HEK293 (cell line): ENCODE data around the gene RPL36A.

Experiments used
- TCF7L2 ChIP-seq: IDR thresholded peaks from 2 replicates; pipeline ENCODE4 v1.6.1; 2011; ENCODE audit warnings: low read depth, mild to moderate bottlenecking, inconsistent platforms, low read length, moderate library complexity, borderline replicate concordance
- ZBTB17 ChIP-seq: fragments of 450-650 bp; formaldehyde crosslinking; IDR thresholded peaks from 2 replicates; pipeline ENCODE4 v1.5.1; 2016; ENCODE audit warnings: missing biosample characterization, missing genetic modification characterization
- ZFP37 ChIP-seq: fragments of 450-650 bp; formaldehyde crosslinking; IDR thresholded peaks from 2 replicates; pipeline ENCODE4 v1.5.1; 2016; ENCODE audit warnings: missing biosample characterization, missing genetic modification characterization
- ZNF23 ChIP-seq: fragments of 450-650 bp; formaldehyde crosslinking; IDR thresholded peaks from 2 replicates; pipeline ENCODE4 v1.5.1; 2016; ENCODE audit warnings: missing biosample characterization, missing genetic modification characterization, borderline replicate concordance
- ZNF341 ChIP-seq: fragments of 450-650 bp; formaldehyde crosslinking; IDR thresholded peaks from 2 replicates; pipeline ENCODE4; 2016; ENCODE audit warnings: low read depth, missing biosample characterization, missing genetic modification characterization
- ZNF394 ChIP-seq: fragments of 450-650 bp; formaldehyde crosslinking; IDR thresholded peaks from 2 replicates; pipeline ENCODE4 v1.5.1; 2016; ENCODE audit warnings: missing biosample characterization, missing genetic modification characterization, mild to moderate bottlenecking, moderate library complexity, borderline replicate concordance
- ZNF658 ChIP-seq: fragments of 450-650 bp; formaldehyde crosslinking; IDR thresholded peaks from 2 replicates; pipeline ENCODE4; 2016; ENCODE audit warnings: missing biosample characterization, missing genetic modification characterization
- ZNF660 ChIP-seq: fragments of 450-650 bp; IDR thresholded peaks from 2 replicates; pipeline ENCODE4 v1.5.1; 2018; ENCODE audit warnings: missing biosample characterization, mild to moderate bottlenecking, missing genetic modification characterization
- TF ChIP-seq, protein P1 (sequence below): fragments of 450-650 bp; formaldehyde crosslinking; IDR thresholded peaks from 2 replicates; pipeline ENCODE4 v1.5.1; 2016; ENCODE audit warnings: missing biosample characterization, missing genetic modification characterization
- TF ChIP-seq, protein P2 (sequence below): fragments of 450-650 bp; IDR thresholded peaks from 2 replicates; pipeline ENCODE4 v1.5.1; 2018; ENCODE audit warnings: missing biosample characterization, missing genetic modification characterization
- TF ChIP-seq, protein P3 (sequence below): fragments of 450-650 bp; formaldehyde crosslinking; IDR thresholded peaks from 2 replicates; pipeline ENCODE4 v1.5.1; 2016; ENCODE audit warnings: missing biosample characterization, missing genetic modification characterization
- TF ChIP-seq, protein P4 (sequence below): sonication (generic); formaldehyde crosslinking; IDR thresholded peaks from 2 replicates; pipeline ENCODE4 v1.8.1; 2022; ENCODE audit warnings: mild to moderate bottlenecking, moderate library complexity, missing genetic modification reagents
- TF ChIP-seq, protein P5 (sequence below): fragments of 450-650 bp; formaldehyde crosslinking; conservative IDR thresholded peaks from 2 replicates; pipeline ENCODE4 v1.5.1; 2016; ENCODE audit warnings: low read depth, missing biosample characterization, missing genetic modification characterization

DNA sequence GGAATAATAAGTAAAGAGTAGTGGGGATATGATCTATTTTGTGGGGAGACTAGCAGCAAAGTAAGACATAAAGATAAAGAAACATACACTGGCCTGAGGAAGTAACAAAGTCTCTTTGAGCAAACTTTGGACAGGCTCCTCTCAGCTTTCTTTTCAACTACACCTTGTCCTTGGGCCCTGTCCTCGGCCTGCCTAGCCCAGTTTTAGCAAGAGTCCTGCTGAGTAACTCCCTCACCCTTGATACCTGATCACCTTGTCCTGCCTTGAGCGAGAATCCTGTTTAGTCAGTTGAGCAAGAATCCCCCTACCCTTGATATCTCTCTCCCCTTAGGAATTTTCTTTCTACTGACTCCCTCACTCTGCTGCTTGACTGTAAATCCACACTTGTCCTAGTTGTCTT, 28.7 kb downstream of the RPL36A start:
- TF ChIP-seq ZBTB17 (tag by site-specific recombination), result no peak
- TF ChIP-seq, protein P1, sequence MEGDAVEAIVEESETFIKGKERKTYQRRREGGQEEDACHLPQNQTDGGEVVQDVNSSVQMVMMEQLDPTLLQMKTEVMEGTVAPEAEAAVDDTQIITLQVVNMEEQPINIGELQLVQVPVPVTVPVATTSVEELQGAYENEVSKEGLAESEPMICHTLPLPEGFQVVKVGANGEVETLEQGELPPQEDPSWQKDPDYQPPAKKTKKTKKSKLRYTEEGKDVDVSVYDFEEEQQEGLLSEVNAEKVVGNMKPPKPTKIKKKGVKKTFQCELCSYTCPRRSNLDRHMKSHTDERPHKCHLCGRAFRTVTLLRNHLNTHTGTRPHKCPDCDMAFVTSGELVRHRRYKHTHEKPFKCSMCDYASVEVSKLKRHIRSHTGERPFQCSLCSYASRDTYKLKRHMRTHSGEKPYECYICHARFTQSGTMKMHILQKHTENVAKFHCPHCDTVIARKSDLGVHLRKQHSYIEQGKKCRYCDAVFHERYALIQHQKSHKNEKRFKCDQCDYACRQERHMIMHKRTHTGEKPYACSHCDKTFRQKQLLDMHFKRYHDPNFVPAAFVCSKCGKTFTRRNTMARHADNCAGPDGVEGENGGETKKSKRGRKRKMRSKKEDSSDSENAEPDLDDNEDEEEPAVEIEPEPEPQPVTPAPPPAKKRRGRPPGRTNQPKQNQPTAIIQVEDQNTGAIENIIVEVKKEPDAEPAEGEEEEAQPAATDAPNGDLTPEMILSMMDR (tag by site-specific recombination), result no peak
- no peak for TF ChIP-seq ZNF341 (tag by site-specific recombination)
- no peak for TF ChIP-seq ZNF23 (tag by site-specific recombination)
- TF ChIP-seq ZNF658 (tag by site-specific recombination), result no peak
- TF ChIP-seq, protein P2, sequence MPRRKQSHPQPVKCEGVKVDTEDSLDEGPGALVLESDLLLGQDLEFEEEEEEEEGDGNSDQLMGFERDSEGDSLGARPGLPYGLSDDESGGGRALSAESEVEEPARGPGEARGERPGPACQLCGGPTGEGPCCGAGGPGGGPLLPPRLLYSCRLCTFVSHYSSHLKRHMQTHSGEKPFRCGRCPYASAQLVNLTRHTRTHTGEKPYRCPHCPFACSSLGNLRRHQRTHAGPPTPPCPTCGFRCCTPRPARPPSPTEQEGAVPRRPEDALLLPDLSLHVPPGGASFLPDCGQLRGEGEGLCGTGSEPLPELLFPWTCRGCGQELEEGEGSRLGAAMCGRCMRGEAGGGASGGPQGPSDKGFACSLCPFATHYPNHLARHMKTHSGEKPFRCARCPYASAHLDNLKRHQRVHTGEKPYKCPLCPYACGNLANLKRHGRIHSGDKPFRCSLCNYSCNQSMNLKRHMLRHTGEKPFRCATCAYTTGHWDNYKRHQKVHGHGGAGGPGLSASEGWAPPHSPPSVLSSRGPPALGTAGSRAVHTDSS (tag by site-specific recombination), result no peak
- TF ChIP-seq ZNF394 (tag by site-specific recombination), result no peak
- TF ChIP-seq, protein P3, sequence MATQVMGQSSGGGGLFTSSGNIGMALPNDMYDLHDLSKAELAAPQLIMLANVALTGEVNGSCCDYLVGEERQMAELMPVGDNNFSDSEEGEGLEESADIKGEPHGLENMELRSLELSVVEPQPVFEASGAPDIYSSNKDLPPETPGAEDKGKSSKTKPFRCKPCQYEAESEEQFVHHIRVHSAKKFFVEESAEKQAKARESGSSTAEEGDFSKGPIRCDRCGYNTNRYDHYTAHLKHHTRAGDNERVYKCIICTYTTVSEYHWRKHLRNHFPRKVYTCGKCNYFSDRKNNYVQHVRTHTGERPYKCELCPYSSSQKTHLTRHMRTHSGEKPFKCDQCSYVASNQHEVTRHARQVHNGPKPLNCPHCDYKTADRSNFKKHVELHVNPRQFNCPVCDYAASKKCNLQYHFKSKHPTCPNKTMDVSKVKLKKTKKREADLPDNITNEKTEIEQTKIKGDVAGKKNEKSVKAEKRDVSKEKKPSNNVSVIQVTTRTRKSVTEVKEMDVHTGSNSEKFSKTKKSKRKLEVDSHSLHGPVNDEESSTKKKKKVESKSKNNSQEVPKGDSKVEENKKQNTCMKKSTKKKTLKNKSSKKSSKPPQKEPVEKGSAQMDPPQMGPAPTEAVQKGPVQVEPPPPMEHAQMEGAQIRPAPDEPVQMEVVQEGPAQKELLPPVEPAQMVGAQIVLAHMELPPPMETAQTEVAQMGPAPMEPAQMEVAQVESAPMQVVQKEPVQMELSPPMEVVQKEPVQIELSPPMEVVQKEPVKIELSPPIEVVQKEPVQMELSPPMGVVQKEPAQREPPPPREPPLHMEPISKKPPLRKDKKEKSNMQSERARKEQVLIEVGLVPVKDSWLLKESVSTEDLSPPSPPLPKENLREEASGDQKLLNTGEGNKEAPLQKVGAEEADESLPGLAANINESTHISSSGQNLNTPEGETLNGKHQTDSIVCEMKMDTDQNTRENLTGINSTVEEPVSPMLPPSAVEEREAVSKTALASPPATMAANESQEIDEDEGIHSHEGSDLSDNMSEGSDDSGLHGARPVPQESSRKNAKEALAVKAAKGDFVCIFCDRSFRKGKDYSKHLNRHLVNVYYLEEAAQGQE (tag by site-specific recombination), result no peak
- TF ChIP-seq, protein P4, sequence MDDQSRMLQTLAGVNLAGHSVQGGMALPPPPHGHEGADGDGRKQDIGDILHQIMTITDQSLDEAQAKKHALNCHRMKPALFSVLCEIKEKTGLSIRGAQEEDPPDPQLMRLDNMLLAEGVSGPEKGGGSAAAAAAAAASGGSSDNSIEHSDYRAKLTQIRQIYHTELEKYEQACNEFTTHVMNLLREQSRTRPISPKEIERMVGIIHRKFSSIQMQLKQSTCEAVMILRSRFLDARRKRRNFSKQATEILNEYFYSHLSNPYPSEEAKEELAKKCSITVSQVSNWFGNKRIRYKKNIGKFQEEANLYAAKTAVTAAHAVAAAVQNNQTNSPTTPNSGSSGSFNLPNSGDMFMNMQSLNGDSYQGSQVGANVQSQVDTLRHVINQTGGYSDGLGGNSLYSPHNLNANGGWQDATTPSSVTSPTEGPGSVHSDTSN (CRISPR knock-in tag), result no peak
- TF ChIP-seq, protein P5, sequence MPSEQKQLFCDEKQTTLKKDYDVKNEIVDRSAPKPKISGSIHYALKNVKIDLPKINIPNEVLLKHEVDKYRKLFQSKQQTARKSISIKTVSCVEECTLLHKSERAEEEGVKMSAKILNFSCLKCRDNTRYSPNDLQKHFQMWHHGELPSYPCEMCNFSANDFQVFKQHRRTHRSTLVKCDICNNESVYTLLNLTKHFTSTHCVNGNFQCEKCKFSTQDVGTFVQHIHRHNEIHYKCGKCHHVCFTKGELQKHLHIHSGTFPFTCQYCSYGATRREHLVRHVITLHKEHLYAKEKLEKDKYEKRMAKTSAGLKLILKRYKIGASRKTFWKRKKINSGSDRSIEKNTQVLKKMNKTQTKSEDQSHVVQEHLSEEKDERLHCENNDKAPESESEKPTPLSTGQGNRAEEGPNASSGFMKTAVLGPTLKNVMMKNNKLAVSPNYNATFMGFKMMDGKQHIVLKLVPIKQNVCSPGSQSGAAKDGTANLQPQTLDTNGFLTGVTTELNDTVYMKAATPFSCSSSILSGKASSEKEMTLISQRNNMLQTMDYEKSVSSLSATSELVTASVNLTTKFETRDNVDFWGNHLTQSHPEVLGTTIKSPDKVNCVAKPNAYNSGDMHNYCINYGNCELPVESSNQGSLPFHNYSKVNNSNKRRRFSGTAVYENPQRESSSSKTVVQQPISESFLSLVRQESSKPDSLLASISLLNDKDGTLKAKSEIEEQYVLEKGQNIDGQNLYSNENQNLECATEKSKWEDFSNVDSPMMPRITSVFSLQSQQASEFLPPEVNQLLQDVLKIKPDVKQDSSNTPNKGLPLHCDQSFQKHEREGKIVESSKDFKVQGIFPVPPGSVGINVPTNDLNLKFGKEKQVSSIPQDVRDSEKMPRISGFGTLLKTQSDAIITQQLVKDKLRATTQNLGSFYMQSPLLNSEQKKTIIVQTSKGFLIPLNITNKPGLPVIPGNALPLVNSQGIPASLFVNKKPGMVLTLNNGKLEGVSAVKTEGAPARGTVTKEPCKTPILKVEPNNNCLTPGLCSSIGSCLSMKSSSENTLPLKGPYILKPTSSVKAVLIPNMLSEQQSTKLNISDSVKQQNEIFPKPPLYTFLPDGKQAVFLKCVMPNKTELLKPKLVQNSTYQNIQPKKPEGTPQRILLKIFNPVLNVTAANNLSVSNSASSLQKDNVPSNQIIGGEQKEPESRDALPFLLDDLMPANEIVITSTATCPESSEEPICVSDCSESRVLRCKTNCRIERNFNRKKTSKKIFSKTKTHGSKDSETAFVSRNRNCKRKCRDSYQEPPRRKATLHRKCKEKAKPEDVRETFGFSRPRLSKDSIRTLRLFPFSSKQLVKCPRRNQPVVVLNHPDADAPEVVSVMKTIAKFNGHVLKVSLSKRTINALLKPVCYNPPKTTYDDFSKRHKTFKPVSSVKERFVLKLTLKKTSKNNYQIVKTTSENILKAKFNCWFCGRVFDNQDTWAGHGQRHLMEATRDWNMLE (tag by site-specific recombination), result no peak
- TF ChIP-seq ZNF660 (tag by site-specific recombination), result no peak
- TF ChIP-seq ZFP37 (tag by site-specific recombination), result no peak
- TF ChIP-seq TCF7L2, result no peak
